GM18526 (cell line): ENCODE measurements around the gene FCSK.
A peak's percentile ranks its signal among the peaks of the same experiment; 100 is the strongest.

ENCODE experiments used
- POLR2A ChIP-seq: IDR thresholded peaks from 3 replicates; pipeline ENCODE4 v1.6.1; 2011; ENCODE audit not compliant: insufficient read length; ENCODE audit errors: extremely low read depth

FCSK gene

GRCh38 chr16:70468776-70469525, 14.6 kb downstream of the FCSK start:
- TF ChIP-seq POLR2A, result no peak

GRCh38 chr16:70470141-70470926, 15.9 kb downstream of the FCSK start:
- no peak for TF ChIP-seq POLR2A

GRCh38 chr16:70470927-70471341, 16.5 kb downstream of the FCSK start:
- TF ChIP-seq POLR2A, result no peak

GRCh38 chr16:70472786-70473433, 18.5 kb downstream of the FCSK start:
- no peak for TF ChIP-seq POLR2A

GRCh38 chr16:70473446-70474319, 19.3 kb downstream of the FCSK start:
- TF ChIP-seq POLR2A, result no peak

GRCh38 chr16:70474320-70475053, 20.1 kb downstream of the FCSK start:
- no peak for TF ChIP-seq POLR2A

GRCh38 chr16:70475054-70475871, 20.9 kb downstream of the FCSK start:
- no peak for TF ChIP-seq POLR2A

GRCh38 chr16:70476272-70477020, 22.1 kb downstream of the FCSK start:
- TF ChIP-seq POLR2A, result peak; percentile 31

GRCh38 chr16:70478169-70478568, 23.8 kb downstream of the FCSK start:
- TF ChIP-seq POLR2A, result no peak

GRCh38 chr16:70478912-70479341, 24.5 kb downstream of the FCSK start:
- no peak for TF ChIP-seq POLR2A

GRCh38 chr16:70480127-70481105, 26.0 kb downstream of the FCSK start:
- TF ChIP-seq POLR2A, result no peak
